HEK293 (cell line): Measurements from ENCODE around the gene MNT.
A peak's percentile ranks its signal among the peaks of the same experiment; 100 is the strongest.

Source experiments
- ATF2 ChIP-seq: fragments of 450-650 bp; formaldehyde crosslinking; IDR thresholded peaks from 2 replicates; pipeline ENCODE4 v1.5.1; 2016; ENCODE audit warnings: missing biosample characterization, missing genetic modification characterization, low read depth
- EGR2 ChIP-seq: fragments of 450-650 bp; formaldehyde crosslinking; IDR thresholded peaks from 2 replicates; pipeline ENCODE4 v1.5.1; 2016; ENCODE audit warnings: low read depth, missing biosample characterization, missing genetic modification characterization
- GLIS1 ChIP-seq: fragments of 450-650 bp; formaldehyde crosslinking; IDR thresholded peaks from 2 replicates; pipeline ENCODE4 v1.5.1; 2016; ENCODE audit warnings: missing biosample characterization, missing genetic modification characterization
- GLIS2 ChIP-seq: fragments of 450-650 bp; formaldehyde crosslinking; IDR thresholded peaks from 2 replicates; pipeline ENCODE4 v1.5.1; 2016; ENCODE audit warnings: missing biosample characterization, missing genetic modification characterization
- IKZF3 ChIP-seq: fragments of 450-650 bp; IDR thresholded peaks from 2 replicates; pipeline ENCODE4 v1.5.0; 2018; ENCODE audit warnings: missing biosample characterization, mild to moderate bottlenecking, missing genetic modification characterization, moderate library complexity
- KLF1 ChIP-seq: fragments of 450-650 bp; formaldehyde crosslinking; IDR thresholded peaks from 2 replicates; pipeline ENCODE4 v1.5.1; 2016; ENCODE audit warnings: missing biosample characterization, missing genetic modification characterization
- KLF10 ChIP-seq: fragments of 450-650 bp; IDR thresholded peaks from 2 replicates; pipeline ENCODE4 v1.5.1; 2018; ENCODE audit warnings: missing biosample characterization, mild to moderate bottlenecking, missing genetic modification characterization
- KLF16 ChIP-seq: fragments of 450-650 bp; formaldehyde crosslinking; IDR thresholded peaks from 2 replicates; pipeline ENCODE4 v1.5.1; 2017; ENCODE audit warnings: missing biosample characterization, missing genetic modification characterization
- PATZ1 ChIP-seq: fragments of 450-650 bp; formaldehyde crosslinking; IDR thresholded peaks from 2 replicates; pipeline ENCODE4 v1.5.1; 2016; ENCODE audit warnings: missing biosample characterization, missing genetic modification characterization
- SP2 ChIP-seq: fragments of 450-650 bp; formaldehyde crosslinking; IDR thresholded peaks from 2 replicates; pipeline ENCODE4 v1.5.1; 2016; ENCODE audit warnings: missing biosample characterization, missing genetic modification characterization
- YY1 ChIP-seq: fragments of 450-650 bp; formaldehyde crosslinking; IDR thresholded peaks from 2 replicates; pipeline ENCODE4 v1.5.1; 2018; ENCODE audit warnings: missing biosample characterization, missing genetic modification characterization
- ZBTB10 ChIP-seq: fragments of 450-650 bp; formaldehyde crosslinking; IDR thresholded peaks from 2 replicates; pipeline ENCODE4 v1.5.1; 2016; ENCODE audit warnings: missing biosample characterization, missing genetic modification characterization
- ZBTB20 ChIP-seq: fragments of 450-650 bp; formaldehyde crosslinking; IDR thresholded peaks from 2 replicates; pipeline ENCODE4 v1.5.1; 2016; ENCODE audit warnings: missing biosample characterization, missing genetic modification characterization
- ZBTB8A ChIP-seq: fragments of 450-650 bp; formaldehyde crosslinking; IDR thresholded peaks from 2 replicates; pipeline ENCODE4 v1.5.1; 2016; ENCODE audit warnings: missing biosample characterization, missing genetic modification characterization
- ZEB2 ChIP-seq: fragments of 450-650 bp; formaldehyde crosslinking; IDR thresholded peaks from 2 replicates; pipeline ENCODE4 v1.5.1; 2016; ENCODE audit warnings: missing biosample characterization, missing genetic modification characterization
- ZFHX2 ChIP-seq: fragments of 450-650 bp; formaldehyde crosslinking; conservative IDR thresholded peaks from 2 replicates; pipeline ENCODE4 v1.5.1; 2016; ENCODE audit warnings: missing biosample characterization, missing genetic modification characterization
- ZNF19 ChIP-seq: fragments of 450-650 bp; formaldehyde crosslinking; IDR thresholded peaks from 2 replicates; pipeline ENCODE4; 2016; ENCODE audit warnings: missing biosample characterization, missing genetic modification characterization, low read depth
- ZNF292 ChIP-seq: fragments of 450-650 bp; formaldehyde crosslinking; IDR thresholded peaks from 2 replicates; pipeline ENCODE4 v1.5.1; 2016; ENCODE audit warnings: low read depth, missing biosample characterization, missing genetic modification characterization, borderline replicate concordance
- ZNF394 ChIP-seq: fragments of 450-650 bp; formaldehyde crosslinking; IDR thresholded peaks from 2 replicates; pipeline ENCODE4 v1.5.1; 2016; ENCODE audit warnings: missing biosample characterization, missing genetic modification characterization, mild to moderate bottlenecking, moderate library complexity, borderline replicate concordance
- ZNF423 ChIP-seq: fragments of 450-650 bp; formaldehyde crosslinking; IDR thresholded peaks from 2 replicates; pipeline ENCODE4 v1.5.1; 2016; ENCODE audit warnings: missing biosample characterization, missing genetic modification characterization
- ZNF426 ChIP-seq: fragments of 450-650 bp; formaldehyde crosslinking; IDR thresholded peaks from 2 replicates; pipeline ENCODE4 v1.5.1; 2017; ENCODE audit warnings: missing biosample characterization, missing genetic modification characterization, mild to moderate bottlenecking, inconsistent platforms, moderate library complexity
- ZNF837 ChIP-seq: fragments of 450-650 bp; formaldehyde crosslinking; IDR thresholded peaks from 2 replicates; pipeline ENCODE4 v1.5.1; 2016; ENCODE audit warnings: missing biosample characterization, missing genetic modification characterization
- TF ChIP-seq, protein P1 (sequence below): fragments of 450-650 bp; formaldehyde crosslinking; IDR thresholded peaks from 2 replicates; pipeline ENCODE4 v1.5.1; 2016; ENCODE audit warnings: missing biosample characterization, missing genetic modification characterization
- TF ChIP-seq, protein P2 (sequence below): fragments of 450-650 bp; formaldehyde crosslinking; IDR thresholded peaks from 2 replicates; pipeline ENCODE4 v1.5.1; 2016; ENCODE audit warnings: missing biosample characterization, missing genetic modification characterization, low read depth
- TF ChIP-seq, protein P3 (sequence below): fragments of 450-650 bp; formaldehyde crosslinking; optimal IDR thresholded peaks from 2 replicates; pipeline ENCODE3; 2016; ENCODE audit warnings: missing biosample characterization, mild to moderate bottlenecking, missing genetic modification characterization

Gene MNT

DNA sequence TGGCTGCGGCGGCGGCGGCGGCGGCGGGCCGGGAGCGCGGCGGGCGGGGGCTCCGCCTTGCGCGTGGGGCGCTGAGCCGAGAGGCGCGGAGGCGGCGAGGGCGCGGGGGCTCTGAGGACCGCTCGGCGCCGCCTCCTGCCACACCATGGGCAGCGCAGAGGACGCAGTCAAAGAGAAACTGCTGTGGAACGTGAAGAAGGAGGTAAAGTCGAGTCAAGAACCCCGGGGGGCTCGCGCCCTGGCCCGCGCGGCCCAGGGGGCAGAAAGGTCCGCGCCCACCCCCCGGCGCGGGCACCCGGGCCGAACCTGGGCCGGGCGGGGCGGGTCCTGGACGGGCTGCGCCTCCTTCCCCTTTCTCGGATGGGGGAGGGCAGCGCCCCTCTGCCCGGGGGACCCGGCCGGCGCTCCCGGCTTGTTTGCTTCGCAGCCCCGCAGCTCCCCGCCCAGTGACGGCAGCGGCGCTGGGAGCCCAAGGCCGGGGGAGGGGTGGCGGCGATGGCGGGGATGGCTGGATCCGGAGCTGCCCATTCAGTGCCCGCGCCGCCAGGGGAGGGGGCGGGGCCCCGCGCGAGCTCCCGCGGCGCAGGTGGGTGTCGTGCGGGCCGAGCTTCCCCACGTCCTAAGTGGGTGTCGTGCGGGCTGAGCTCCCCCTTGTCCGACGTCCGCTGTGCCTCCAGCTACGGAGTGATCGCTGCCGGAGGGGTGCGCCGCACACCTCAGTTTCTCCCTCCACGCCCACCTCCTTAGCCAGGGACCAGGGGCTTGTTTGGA lies 63.1 kb downstream of the MNT start (continued):
- peak; percentile 64 for TF ChIP-seq ZEB2 (tag by site-specific recombination)
- TF ChIP-seq ZNF292, result no peak
- TF ChIP-seq GLIS2, result peak; percentile 58
- TF ChIP-seq ZBTB10 (tag by site-specific recombination), result no peak
- no peak for TF ChIP-seq ATF2 (tag by site-specific recombination)
- peak; percentile 23; the same call in 1 of the 2 replicates for TF ChIP-seq IKZF3 (tag by site-specific recombination)
- 0 out of 2 replicates have a peak, but pooled peaks have one; percentile 35 for TF ChIP-seq ZNF423 (tag by site-specific recombination)
- peak; percentile 54; the same call in 1 of the 2 replicates for TF ChIP-seq KLF16 (tag by site-specific recombination)
- no peak for TF ChIP-seq ZNF19 (tag by site-specific recombination)
- TF ChIP-seq, protein P1, sequence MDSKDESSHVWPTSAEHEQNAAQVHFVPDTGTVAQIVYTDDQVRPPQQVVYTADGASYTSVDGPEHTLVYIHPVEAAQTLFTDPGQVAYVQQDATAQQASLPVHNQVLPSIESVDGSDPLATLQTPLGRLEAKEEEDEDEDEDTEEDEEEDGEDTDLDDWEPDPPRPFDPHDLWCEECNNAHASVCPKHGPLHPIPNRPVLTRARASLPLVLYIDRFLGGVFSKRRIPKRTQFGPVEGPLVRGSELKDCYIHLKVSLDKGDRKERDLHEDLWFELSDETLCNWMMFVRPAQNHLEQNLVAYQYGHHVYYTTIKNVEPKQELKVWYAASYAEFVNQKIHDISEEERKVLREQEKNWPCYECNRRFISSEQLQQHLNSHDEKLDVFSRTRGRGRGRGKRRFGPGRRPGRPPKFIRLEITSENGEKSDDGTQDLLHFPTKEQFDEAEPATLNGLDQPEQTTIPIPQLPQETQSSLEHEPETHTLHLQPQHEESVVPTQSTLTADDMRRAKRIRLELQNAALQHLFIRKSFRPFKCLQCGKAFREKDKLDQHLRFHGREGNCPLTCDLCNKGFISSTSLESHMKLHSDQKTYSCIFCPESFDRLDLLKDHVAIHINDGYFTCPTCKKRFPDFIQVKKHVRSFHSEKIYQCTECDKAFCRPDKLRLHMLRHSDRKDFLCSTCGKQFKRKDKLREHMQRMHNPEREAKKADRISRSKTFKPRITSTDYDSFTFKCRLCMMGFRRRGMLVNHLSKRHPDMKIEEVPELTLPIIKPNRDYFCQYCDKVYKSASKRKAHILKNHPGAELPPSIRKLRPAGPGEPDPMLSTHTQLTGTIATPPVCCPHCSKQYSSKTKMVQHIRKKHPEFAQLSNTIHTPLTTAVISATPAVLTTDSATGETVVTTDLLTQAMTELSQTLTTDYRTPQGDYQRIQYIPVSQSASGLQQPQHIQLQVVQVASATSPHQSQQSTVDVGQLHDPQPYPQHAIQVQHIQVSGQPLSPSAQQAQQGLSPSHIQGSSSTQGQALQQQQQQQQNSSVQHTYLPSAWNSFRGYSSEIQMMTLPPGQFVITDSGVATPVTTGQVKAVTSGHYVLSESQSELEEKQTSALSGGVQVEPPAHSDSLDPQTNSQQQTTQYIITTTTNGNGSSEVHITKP, result peak; percentile 99
- TF ChIP-seq, protein P2, sequence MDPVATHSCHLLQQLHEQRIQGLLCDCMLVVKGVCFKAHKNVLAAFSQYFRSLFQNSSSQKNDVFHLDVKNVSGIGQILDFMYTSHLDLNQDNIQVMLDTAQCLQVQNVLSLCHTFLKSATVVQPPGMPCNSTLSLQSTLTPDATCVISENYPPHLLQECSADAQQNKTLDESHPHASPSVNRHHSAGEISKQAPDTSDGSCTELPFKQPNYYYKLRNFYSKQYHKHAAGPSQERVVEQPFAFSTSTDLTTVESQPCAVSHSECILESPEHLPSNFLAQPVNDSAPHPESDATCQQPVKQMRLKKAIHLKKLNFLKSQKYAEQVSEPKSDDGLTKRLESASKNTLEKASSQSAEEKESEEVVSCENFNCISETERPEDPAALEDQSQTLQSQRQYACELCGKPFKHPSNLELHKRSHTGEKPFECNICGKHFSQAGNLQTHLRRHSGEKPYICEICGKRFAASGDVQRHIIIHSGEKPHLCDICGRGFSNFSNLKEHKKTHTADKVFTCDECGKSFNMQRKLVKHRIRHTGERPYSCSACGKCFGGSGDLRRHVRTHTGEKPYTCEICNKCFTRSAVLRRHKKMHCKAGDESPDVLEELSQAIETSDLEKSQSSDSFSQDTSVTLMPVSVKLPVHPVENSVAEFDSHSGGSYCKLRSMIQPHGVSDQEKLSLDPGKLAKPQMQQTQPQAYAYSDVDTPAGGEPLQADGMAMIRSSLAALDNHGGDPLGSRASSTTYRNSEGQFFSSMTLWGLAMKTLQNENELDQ, result no peak
- TF ChIP-seq, protein P3, sequence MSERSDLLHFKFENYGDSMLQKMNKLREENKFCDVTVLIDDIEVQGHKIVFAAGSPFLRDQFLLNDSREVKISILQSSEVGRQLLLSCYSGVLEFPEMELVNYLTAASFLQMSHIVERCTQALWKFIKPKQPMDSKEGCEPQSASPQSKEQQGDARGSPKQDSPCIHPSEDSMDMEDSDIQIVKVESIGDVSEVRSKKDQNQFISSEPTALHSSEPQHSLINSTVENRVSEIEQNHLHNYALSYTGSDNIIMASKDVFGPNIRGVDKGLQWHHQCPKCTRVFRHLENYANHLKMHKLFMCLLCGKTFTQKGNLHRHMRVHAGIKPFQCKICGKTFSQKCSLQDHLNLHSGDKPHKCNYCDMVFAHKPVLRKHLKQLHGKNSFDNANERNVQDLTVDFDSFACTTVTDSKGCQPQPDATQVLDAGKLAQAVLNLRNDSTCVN (tag by site-specific recombination), result peak; percentile 54
- TF ChIP-seq KLF1 (tag by site-specific recombination), result 0 out of 2 replicates have a peak, but pooled peaks have one; percentile 23
- TF ChIP-seq ZNF837 (tag by site-specific recombination), result no peak
- TF ChIP-seq ZNF394, result 0 out of 2 replicates have a peak, but pooled peaks have one; percentile 20
- peak; percentile 92 for TF ChIP-seq ZFHX2 (tag by site-specific recombination)
- peak; percentile 23; the same call in 1 of the 2 replicates for TF ChIP-seq ZBTB20 (tag by site-specific recombination)
- peak; percentile 61 for TF ChIP-seq GLIS1 (tag by site-specific recombination)
- peak; percentile 82 for TF ChIP-seq EGR2
- TF ChIP-seq PATZ1 (tag by site-specific recombination), result peak; percentile 75; the same call in 1 of the 2 replicates
- TF ChIP-seq KLF10 (tag by site-specific recombination), result 0 out of 2 replicates have a peak, but pooled peaks have one; percentile 41
- peak; percentile 52 for TF ChIP-seq SP2 (tag by site-specific recombination)
- TF ChIP-seq ZNF426 (tag by site-specific recombination), result no peak
- no peak; the same call in 1 of the 2 replicates for TF ChIP-seq YY1
- peak; percentile 53 for TF ChIP-seq ZBTB8A
